ENCODE results near the gene PRPH2.

PRPH2 gene

GRCh38 chr6:42722497-42722896 lies at the start of gene PRPH2:
TSS of gene PRPH2 (minus strand) at chr6:42722597. CDS start at chr6:42722334, 263 bp downstream.
- no peak for DNase-seq

GRCh38 chr6:42771741-42772100 lies 49.3 kb upstream of the PRPH2 start:
- no peak for DNase-seq

GRCh38 chr6:42769836-42770235 lies 47.4 kb upstream of the PRPH2 start:
- no peak for DNase-seq

GRCh38 chr6:42769051-42769450 lies 46.7 kb upstream of the PRPH2 start:
- no peak for DNase-seq

GRCh38 chr6:42766163-42766670 lies 43.8 kb upstream of the PRPH2 start:
- DNase-seq: no peak

- no peak for DNase-seq
These were observed 42.7 kb upstream of the PRPH2 start for GRCh38 chr6:42764911-42765648.

GRCh38 chr6:42762950-42763349 lies 40.6 kb upstream of the PRPH2 start:
- no peak for DNase-seq

- no peak for DNase-seq
These were observed 40.0 kb upstream of the PRPH2 start for GRCh38 chr6:42762426-42762859.

GRCh38 chr6:42761287-42762067 lies 39.1 kb upstream of the PRPH2 start:
- DNase-seq: no peak

- DNase-seq: no peak
These were observed 36.5 kb upstream of the PRPH2 start for GRCh38 chr6:42758756-42759430.

GRCh38 chr6:42756722-42757121 lies 34.3 kb upstream of the PRPH2 start:
- no peak for DNase-seq

- no peak for DNase-seq
These were observed 32.4 kb upstream of the PRPH2 start for GRCh38 chr6:42754759-42755158.

GRCh38 chr6:42751055-42751454 lies 28.7 kb upstream of the PRPH2 start:
- no peak for DNase-seq

- no peak for DNase-seq
These were observed 26.0 kb upstream of the PRPH2 start for GRCh38 chr6:42748203-42748898.

GRCh38 chr6:42746463-42747391 lies 24.3 kb upstream of the PRPH2 start:
- DNase-seq: peak; percentile 64

- DNase-seq: peak; percentile 89
These were observed 23.5 kb upstream of the PRPH2 start, which contains the start of gene TBCC for GRCh38 chr6:42745640-42746462. TSS of gene TBCC (minus strand) at chr6:42746103. CDS start at chr6:42746073, 30 bp downstream.

GRCh38 chr6:42745083-42745639 lies 22.8 kb upstream of the PRPH2 start:
- DNase-seq: no peak

GRCh38 chr6:42744351-42744893 lies 22.0 kb upstream of the PRPH2 start:
- no peak for DNase-seq

- DNase-seq: no peak
These were observed 19.9 kb upstream of the PRPH2 start for GRCh38 chr6:42742116-42742894.

All from activated CD4-positive, alpha-beta T cell treated with anti-CD3 and anti-CD28 coated beads for 1 hour (primary cell).